RKO (cell line): ENCODE results near the gene RIT2.
"Not testable (repeated sequence)": the region's sequence is repeated elsewhere in the genome, so short reads cannot be mapped to it uniquely, and the experiment has no call there.

Experiments used
- DNase-seq: peaks from one replicate; pipeline ENCODE4 v3.0.0-alpha.2; 2016; ENCODE audit warnings: low spot score

Gene RIT2

DNA sequence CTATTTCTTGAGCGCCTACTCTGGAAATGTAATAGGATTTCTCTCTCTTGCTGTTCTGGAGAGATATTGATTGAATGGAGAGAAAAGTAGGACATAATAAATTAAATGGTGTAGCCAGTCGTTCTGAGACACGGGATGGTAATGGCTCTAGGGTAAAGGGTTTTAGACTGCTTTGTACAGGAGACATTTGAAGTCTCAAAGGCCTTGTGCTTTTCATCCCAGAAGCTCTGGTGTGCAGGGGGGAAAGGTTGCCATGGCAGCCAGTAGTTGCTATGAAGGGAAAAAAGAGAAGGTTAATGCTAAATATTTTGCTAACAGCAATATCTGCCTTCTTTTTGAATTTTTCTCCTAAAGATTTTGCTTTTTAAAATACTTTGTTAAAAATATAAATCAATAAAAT lies 359.3 kb downstream of the RIT2 start:
- no peak for DNase-seq

DNA sequence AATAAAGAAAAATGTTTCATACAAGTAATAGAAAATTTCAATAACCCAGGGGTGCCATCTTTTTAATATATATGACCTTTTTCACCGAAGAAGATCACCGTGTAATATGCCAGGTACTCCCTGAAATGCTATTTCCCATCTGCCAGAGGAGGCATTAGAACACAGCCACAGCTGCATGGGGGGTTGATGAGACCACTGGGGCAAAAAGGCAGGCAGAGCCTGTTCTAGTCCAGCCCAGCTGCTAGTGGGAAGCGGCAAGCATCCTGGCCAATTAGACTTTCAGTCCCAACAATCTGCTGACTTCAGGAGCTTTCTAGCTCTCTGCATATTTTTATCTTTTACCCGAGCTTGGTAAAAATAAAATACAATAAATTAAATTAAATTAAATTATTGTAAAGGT lies 362.6 kb downstream of the RIT2 start:
- no peak for DNase-seq

DNA sequence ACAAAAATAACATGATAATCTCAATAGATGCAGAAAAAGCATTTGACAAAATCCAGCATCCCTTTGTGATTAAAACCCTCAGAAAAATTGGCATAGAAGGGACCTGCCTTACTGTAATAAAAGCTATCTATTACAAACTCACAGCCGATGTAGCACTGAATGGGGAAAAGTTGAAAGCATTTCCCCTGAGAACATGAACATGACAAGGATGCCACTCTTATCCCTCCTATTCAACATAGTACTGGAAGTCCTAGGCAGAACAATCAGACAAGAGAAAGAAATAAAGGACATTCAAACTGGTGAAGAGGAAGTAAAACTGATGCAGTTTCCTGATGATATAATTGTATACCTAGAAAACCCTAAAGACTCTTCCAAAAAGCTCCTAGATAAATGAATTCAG lies 368.7 kb downstream of the RIT2 start:
- no peak for DNase-seq

GRCh38 chr18:42745931-42746330 lies 369.6 kb downstream of the RIT2 start:
- no peak for DNase-seq

- DNase-seq = no peak
Measured at GRCh38 chr18:42745171-42745570, 370.3 kb downstream of the RIT2 start.

DNA sequence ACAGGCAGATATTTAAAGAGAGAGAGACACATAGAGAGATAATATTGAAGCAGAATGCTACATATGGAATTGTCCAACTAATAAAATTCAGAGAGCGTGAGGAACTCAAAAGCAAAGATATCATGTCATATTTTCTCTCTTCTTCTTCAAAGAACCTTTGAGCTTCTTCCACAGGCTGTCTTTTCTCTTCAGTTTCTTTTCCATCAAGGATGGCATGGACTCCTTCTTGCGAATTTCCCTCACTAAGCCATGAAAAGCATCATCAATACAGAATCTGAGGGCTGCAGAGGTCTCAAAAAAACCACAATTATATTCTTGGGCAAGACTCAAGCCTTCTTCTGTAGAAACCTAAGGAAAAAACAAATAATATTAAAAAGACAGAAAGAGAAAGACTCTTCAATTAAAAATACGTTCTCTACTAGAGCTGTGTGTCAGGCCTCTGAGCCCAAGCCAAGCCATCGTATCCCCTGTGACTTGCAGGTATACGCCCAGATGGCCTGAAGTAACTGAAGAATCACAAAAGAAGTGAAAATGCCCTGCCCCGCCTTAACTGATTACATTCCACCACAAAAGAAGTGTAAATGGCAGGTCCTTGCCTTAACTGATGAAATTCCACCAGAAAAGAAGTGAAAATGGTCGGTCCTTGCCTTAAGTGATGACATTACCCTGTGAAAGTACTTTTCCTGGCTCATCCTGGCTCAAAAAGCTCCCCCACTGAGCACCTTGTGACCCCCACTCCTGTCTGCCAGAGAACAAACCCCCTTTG lies 371.9 kb downstream of the RIT2 start:
- no peak for DNase-seq

GRCh38 chr18:42742969-42743368 lies 372.5 kb downstream of the RIT2 start:
- DNase-seq = no peak

DNA sequence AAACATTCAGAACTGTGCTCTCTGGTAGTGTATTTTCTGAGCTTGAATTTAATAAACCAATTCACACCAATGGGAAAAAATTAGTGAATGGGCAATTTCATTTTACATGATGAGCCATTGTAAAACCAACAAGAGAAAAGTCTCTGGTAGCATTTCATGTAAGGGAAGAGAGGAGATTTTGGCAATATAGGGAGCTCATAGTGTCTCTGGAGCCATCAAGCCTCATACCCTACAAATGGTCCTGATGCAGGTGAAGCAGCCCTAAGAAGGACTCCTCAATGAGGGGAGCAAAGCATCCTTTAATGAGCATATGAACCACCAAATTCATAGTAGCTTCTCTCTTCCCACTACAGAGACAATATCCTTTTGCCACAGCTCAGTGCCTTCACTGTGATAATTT lies 373.0 kb downstream of the RIT2 start:
- no peak for DNase-seq

GRCh38 chr18:42741805-42742347 lies 373.6 kb downstream of the RIT2 start:
- DNase-seq = not testable (repeated sequence)

DNA sequence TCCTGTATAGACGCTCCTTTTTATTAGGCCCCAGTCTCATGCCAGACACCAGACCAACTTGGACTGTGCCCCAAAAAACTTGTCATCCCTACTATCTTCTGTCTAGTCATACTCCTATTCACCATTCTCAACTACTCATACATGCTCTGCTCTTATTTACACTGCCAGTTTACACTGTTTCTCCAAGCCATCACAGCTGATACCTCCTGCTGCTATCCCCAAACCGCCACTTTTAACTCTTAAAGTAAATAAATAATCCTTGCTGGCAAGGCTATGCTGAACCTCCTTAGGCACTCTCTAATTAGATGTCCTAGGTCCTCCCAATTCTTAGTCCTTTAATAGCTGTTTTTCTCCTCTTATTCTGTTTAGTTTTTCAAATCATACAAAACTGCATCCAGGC lies 374.2 kb downstream of the RIT2 start:
- DNase-seq = not testable (repeated sequence)

DNA sequence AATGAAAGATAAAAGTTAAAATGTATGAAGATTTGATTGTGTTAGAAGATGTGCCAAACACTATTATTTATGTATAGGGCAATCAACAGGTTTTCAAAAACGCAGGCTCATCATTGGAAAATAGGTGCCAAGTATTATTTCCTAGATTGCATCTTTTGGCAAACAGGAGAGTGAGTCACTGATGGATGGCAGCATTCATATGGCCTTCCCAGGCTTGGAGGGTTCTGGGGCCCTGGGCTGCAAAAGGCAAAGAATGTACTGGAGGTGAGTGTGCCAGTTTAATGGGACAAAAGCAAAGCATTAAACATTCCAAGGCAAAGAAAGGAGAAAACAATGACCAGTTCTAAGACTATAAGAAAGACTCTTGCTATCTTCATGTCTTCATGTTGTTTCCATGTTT lies 379.4 kb downstream of the RIT2 start:
- no peak for DNase-seq

- no peak for DNase-seq
Measured at GRCh38 chr18:42734520-42734919, 381.0 kb downstream of the RIT2 start.

GRCh38 chr18:42730272-42730671 lies 385.2 kb downstream of the RIT2 start:
- DNase-seq = peak; percentile 10

DNA sequence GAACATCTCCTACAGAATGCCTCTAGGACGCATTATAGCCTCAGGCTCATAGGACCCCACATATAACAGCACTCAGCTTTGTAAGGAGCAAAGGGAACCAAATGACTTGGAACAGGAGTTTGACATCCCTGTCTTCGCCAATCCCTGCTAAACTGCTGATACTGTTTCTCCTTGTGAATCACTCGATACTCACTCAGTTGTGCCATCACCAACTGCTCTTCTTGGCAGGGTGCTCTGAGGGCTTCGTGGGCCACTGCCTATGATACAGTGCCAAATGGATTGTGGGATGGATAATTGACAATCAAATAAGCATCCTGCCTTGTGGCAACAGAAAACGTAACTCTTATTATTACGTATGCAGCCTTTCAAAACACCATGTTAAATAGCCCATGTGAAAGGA lies 396.3 kb downstream of the RIT2 start:
- DNase-seq = no peak

GRCh38 chr18:42712065-42712464 lies 403.4 kb downstream of the RIT2 start:
- no peak for DNase-seq

DNA sequence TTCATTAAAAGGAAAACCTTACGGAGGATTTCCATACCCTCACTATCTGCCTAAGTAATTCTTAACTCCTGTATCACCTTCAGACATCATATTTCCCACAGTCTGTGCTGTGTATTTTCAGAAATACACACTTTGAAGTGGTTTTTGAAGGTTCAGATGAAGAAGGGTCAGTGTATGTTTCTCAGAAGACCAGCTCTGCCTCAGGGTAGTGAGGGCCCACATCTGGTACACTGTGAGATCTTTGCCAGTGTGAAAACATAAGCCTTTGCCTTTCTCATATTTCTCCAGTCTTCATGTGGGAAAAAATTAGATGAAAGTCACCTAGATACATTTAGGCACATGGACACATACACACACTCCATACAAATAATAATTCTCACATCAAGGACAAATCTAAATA lies 408.4 kb downstream of the RIT2 start:
- no peak for DNase-seq

- peak; percentile 29 for DNase-seq
Measured at GRCh38 chr18:42706618-42707017, 408.9 kb downstream of the RIT2 start.

DNA sequence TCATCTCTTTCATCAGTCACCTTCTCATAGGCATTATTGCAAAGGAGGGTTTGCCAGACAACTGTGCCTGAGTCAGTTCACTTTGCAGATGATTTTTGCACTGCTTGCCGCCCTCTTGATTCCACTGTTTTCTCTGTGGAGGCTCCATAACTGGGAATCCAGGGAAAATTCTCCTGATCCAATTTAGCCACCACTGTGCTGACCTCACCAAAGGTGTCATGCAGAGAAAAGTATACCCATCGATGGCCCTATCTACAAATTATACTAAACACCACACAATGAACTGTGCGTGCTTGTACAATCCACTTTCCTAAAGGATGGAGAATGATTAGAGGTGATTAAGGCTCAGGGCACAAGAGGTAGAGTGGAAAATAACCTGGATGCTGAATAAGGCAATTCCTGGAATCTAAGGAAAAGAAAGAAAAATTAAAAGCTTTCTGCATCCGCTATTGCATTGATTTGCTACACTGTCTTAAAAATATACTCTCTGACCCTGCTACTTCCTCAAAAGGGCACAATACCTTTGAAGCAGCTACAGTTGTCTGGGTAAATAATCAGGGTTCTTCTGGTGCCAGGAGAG lies 409.4 kb downstream of the RIT2 start:
- no peak for DNase-seq
